ENCODE results near the gene NRIP3. TPM values are rescaled to one million over a fixed set of nuclear protein-coding genes. Genes with fewer than 3 reads are reported as not detected.
"Not testable (repeated sequence)": the region's sequence is repeated elsewhere in the genome, so short reads cannot be mapped to it uniquely, and the experiment has no call there.

The NRIP3 gene
- total and polyA plus RNA-seq, 4 donors, result under 0.01 to 1.0 (median 0.07) TPM; not detected in 1

- Histone ChIP-seq H3K27me3 (ENCODE audit: control insufficient read depth in 4 of 4, insufficient read depth in 4 of 4, low read length in 3 of 4) (peaks cover 0 to 3% (median 0%) of the 10 kb centered on the region in 4 donors), H3K9ac (ENCODE audit: low read depth in 1 of 2, low read length in 2 of 2) (no peak overlapping the region), H3K9me3 (ENCODE audit: control insufficient read depth in 4 of 4, low read length in 3 of 4) (no peaks in the 10 kb centered on the region), H3K4me1 (ENCODE audit: control insufficient read depth in 4 of 4, insufficient read depth in 4 of 4, low read length in 3 of 4) (no peaks in the 10 kb centered on the region), H3K4me3 (ENCODE audit: low read depth in 1 of 3, low read length in 3 of 3) (no peak overlapping the region), H3K27ac (ENCODE audit: low read depth in 1 of 2, low read length in 2 of 2) (no peak overlapping the region), H3K36me3 (ENCODE audit: control insufficient read depth in 4 of 4, insufficient read depth in 3 of 4, low read depth in 1 of 4, low read length in 3 of 4) (no peaks in the 10 kb centered on the region)
- WGBS, result 84% methylated on average over 2 of the region's 2 CpGs
- TF ChIP-seq EGR1 (IDR thresholded peaks at IDR 0.05; ENCODE audit: low read depth in 2 of 2) (no peak), FOXA2 (IDR thresholded peaks at IDR 0.05) (no peak), FOXA1 (IDR thresholded peaks at IDR 0.05) (no peak), RAD21 (IDR thresholded peaks at IDR 0.05) (no peak), JUND (IDR thresholded peaks at IDR 0.05) (no peak), CTCF (IDR thresholded peaks at IDR 0.05; ENCODE audit: low read depth, low read length, missing input control) (no peak), ZBTB33 (IDR thresholded peaks at IDR 0.05) (no peak), GABPA (IDR thresholded peaks at IDR 0.05 in 1 of 2, conservative IDR thresholded peaks at IDR 0.05 in 1 of 2) (no peak), NR2F2 (IDR thresholded peaks at IDR 0.05) (no peak)
- DNase-seq (ENCODE audit: low spot score), result no peak
These were observed 20.2 kb downstream of the NRIP3 start for GRCh38 chr11:8983552-8983951.

DNA sequence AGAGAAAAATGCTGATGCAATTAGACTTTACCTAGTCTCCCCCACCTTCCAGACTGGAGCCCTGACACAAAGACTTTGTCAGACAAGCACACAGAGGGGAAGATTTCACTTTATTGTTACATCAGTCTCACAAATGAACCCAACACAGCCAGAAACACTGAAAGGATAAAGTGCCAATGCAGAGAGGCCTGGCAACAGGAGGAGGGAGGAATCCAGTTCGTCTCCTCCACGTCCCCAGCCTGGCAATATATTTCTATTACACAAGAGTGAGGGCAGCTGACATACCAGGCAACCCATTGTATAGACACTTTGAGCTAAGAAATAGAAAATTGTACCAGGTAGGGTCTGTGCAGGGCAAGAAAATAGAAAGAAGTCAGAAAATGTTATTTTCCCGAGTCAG is 23.3 kb downstream of the NRIP3 start:
- Histone ChIP-seq H3K9ac (ENCODE audit: low read depth in 1 of 2, low read length in 2 of 2) (no peak overlapping the region), H3K36me3 (ENCODE audit: control insufficient read depth in 4 of 4, insufficient read depth in 3 of 4, low read depth in 1 of 4, low read length in 3 of 4) (no peaks in the 10 kb centered on the region), H3K4me1 (ENCODE audit: control insufficient read depth in 4 of 4, insufficient read depth in 4 of 4, low read length in 3 of 4) (no peaks in the 10 kb centered on the region), H3K4me3 (ENCODE audit: low read depth in 1 of 3, low read length in 3 of 3) (no peak overlapping the region), H3K27me3 (ENCODE audit: control insufficient read depth in 4 of 4, insufficient read depth in 4 of 4, low read length in 3 of 4) (peaks cover 0 to 2% (median 0%) of the 10 kb centered on the region in 4 donors), H3K27ac (ENCODE audit: low read depth in 1 of 2, low read length in 2 of 2) (no peak overlapping the region), H3K9me3 (ENCODE audit: control insufficient read depth in 4 of 4, low read length in 3 of 4) (no peaks in the 10 kb centered on the region)
- 88% methylated on average over 3 of the region's 3 CpGs for WGBS
- TF ChIP-seq NR2F2 (IDR thresholded peaks at IDR 0.05), result no peak
- no peak for TF ChIP-seq ZBTB33 (IDR thresholded peaks at IDR 0.05)
- no peak for TF ChIP-seq SP1 (IDR thresholded peaks at IDR 0.05)
- TF ChIP-seq FOXA2 (IDR thresholded peaks at IDR 0.05), result no peak
- no peak for TF ChIP-seq EGR1 (IDR thresholded peaks at IDR 0.05; ENCODE audit: low read depth in 2 of 2)
- DNase-seq (ENCODE audit: low spot score), result no peak

DNA sequence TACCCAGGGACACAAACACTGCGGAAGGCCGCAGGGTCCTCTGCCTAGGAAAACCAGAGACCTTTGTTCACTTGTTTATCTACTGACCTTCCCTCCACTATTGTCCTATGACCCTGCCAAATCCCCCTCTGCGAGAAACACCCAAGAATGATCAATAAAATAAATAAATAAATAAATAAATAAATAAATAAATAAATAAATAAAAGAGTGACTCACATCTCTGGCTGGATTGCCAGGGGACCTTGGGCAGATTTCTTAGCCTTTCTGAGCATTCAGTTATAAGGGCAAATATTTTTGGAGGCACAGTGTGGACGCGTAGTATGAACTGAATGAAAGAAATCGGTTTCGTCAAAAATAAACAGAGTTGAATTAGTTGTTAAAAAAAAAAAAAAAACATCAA is 24.4 kb downstream of the NRIP3 start:
- H3K36me3 ChIP-seq (ENCODE audit: control insufficient read depth in 4 of 4, insufficient read depth in 3 of 4, low read depth in 1 of 4, low read length in 3 of 4); H3K27ac ChIP-seq (ENCODE audit: low read depth in 1 of 2, low read length in 2 of 2); H3K27me3 ChIP-seq (ENCODE audit: control insufficient read depth in 4 of 4, insufficient read depth in 4 of 4, low read length in 3 of 4); DNase-seq (ENCODE audit: low spot score); H3K4me1 ChIP-seq (ENCODE audit: control insufficient read depth in 4 of 4, insufficient read depth in 4 of 4, low read length in 3 of 4); H3K4me3 ChIP-seq (ENCODE audit: low read depth in 1 of 3, low read length in 3 of 3); H3K9ac ChIP-seq (ENCODE audit: low read depth in 1 of 2, low read length in 2 of 2); H3K9me3 ChIP-seq (ENCODE audit: control insufficient read depth in 4 of 4, low read length in 3 of 4): not testable (repeated sequence)
- WGBS, result 92% methylated on average over 5 of the region's 7 CpGs

All from liver (tissue), 9 donors.